GM12801 (cell line): ENCODE data around the gene MOB1B.

Experiments
- TF ChIP-seq, protein P1 (sequence below): IDR thresholded peaks from one replicate; pipeline ENCODE4 v1.5.1; 2011; ENCODE audit warnings: control low read depth; ENCODE audit not compliant: insufficient read length; ENCODE audit errors: extremely low read depth

The MOB1B gene

GRCh38 chr4:70993181-70994068, 91.3 kb downstream of the MOB1B start, which contains the start of gene DCK:
Gene DCK (plus strand): TSS chr4:70993649. CDS start chr4:70993836, 187 bp downstream.
- TF ChIP-seq, protein P1, sequence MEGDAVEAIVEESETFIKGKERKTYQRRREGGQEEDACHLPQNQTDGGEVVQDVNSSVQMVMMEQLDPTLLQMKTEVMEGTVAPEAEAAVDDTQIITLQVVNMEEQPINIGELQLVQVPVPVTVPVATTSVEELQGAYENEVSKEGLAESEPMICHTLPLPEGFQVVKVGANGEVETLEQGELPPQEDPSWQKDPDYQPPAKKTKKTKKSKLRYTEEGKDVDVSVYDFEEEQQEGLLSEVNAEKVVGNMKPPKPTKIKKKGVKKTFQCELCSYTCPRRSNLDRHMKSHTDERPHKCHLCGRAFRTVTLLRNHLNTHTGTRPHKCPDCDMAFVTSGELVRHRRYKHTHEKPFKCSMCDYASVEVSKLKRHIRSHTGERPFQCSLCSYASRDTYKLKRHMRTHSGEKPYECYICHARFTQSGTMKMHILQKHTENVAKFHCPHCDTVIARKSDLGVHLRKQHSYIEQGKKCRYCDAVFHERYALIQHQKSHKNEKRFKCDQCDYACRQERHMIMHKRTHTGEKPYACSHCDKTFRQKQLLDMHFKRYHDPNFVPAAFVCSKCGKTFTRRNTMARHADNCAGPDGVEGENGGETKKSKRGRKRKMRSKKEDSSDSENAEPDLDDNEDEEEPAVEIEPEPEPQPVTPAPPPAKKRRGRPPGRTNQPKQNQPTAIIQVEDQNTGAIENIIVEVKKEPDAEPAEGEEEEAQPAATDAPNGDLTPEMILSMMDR, result no peak

DNA sequence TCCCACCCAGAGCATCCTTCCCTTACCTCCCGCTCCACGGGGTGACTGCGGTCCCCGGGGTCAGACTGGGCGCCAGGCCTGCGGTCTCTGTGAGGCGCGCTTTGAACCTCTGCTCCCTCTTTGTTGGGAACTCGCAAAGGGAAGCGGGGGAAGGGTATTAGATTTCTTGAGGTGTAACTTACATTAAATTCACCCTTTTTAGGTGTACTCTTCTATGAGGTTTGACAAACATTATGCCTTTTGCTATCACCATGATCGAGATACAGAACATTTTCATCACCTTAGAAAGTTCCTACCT, 91.8 kb downstream of the MOB1B start:
- TF ChIP-seq, protein P1, result no peak

GRCh38 chr4:70994387-70995099, 92.4 kb downstream of the MOB1B start:
- TF ChIP-seq, protein P1, result no peak

GRCh38 chr4:70996018-70996360, 93.8 kb downstream of the MOB1B start:
- TF ChIP-seq, protein P1, result no peak

- TF ChIP-seq, protein P1, result no peak
Measured at GRCh38 chr4:70997036-70997435, 94.9 kb downstream of the MOB1B start.

DNA sequence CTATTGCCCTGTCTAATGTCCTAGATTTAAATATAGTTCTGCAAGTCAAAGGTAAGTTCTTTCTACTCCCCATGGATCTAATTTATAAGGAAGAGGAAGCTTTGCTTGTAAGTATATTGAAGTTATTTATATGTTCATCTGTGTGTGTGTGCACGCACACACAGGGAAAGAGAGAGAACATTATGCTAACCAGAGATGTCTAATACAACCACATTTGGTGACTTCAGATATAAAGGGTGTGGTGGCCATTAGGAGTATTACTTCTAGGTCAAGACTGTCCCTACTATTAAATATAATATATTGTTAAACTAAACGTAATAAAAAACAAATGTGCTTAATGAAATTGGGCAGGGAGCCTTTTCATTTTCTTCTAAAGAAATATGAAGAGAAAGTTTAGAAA, 95.4 kb downstream of the MOB1B start:
- TF ChIP-seq, protein P1, result no peak

- TF ChIP-seq, protein P1, result no peak
Measured at GRCh38 chr4:71004281-71004851, 102.2 kb downstream of the MOB1B start.
